HCT116 (cell line): ENCODE data around the gene CAPRIN1.
A peak's percentile ranks its signal among the peaks of the same experiment; 100 is the strongest.

Experiments
- CEBPB ChIP-seq: IDR thresholded peaks from 2 replicates; pipeline ENCODE4 v1.6.1; 2012; ENCODE audit warnings: low read depth
- EGR1 ChIP-seq: IDR thresholded peaks from 2 replicates; pipeline ENCODE4 v1.6.1; 2012; ENCODE audit warnings: low read depth
- EZH2 ChIP-seq: fragments of 200-600 bp; sonication (generic); IDR thresholded peaks from 2 replicates; pipeline ENCODE4 v1.6.1; 2017; ENCODE audit warnings: antibody characterized with exemption, mixed run types
- EZH2phosphoT487 ChIP-seq: fragments of 200-600 bp; IDR thresholded peaks from 2 replicates; pipeline ENCODE4 v1.6.1; 2018; ENCODE audit warnings: antibody characterized with exemption, borderline replicate concordance
- FOSL1 ChIP-seq: IDR thresholded peaks from 2 replicates; pipeline ENCODE4 v1.6.1; 2012; ENCODE audit warnings: low read depth
- JUND ChIP-seq: IDR thresholded peaks from 2 replicates; pipeline ENCODE4 v1.6.1; 2012
- POLR2A ChIP-seq: IDR thresholded peaks from 2 replicates; pipeline ENCODE4 v1.7.0; 2011; ENCODE audit warnings: borderline replicate concordance; ENCODE audit not compliant: insufficient read depth, insufficient read length; ENCODE audit errors: extremely low read depth
- POLR2AphosphoS5 ChIP-seq: IDR thresholded peaks from 2 replicates; pipeline ENCODE4 v1.6.1; 2011; ENCODE audit warnings: mild to moderate bottlenecking, low read depth, low read length, moderate library complexity
- RAD21 ChIP-seq: IDR thresholded peaks from 2 replicates; pipeline ENCODE4 v1.6.1; 2012; ENCODE audit warnings: low read depth, mild to moderate bottlenecking
- TCF7L2 ChIP-seq: IDR thresholded peaks from 2 replicates; pipeline ENCODE4 v1.7.0; 2011; ENCODE audit warnings: borderline replicate concordance, inconsistent platforms; ENCODE audit not compliant: insufficient read depth, insufficient read length; ENCODE audit errors: extremely low read depth
- YY1 ChIP-seq: IDR thresholded peaks from 2 replicates; pipeline ENCODE4 v1.6.1; 2011; ENCODE audit warnings: low read length, low read depth, moderate library complexity, mild to moderate bottlenecking; ENCODE audit not compliant: insufficient replicate concordance; ENCODE audit errors: extremely low read depth
- TF ChIP-seq, protein P1 (sequence below), 3 experiments: fragments of 200-600 bp in 1 of 3; sonication (generic) in 1 of 3; IDR thresholded peaks in 2 of 3; conservative IDR thresholded peaks in 1 of 3; 2 replicates each; pipeline ENCODE4 v1.5.1; 2012 to 2017; ENCODE audit warnings: low read depth in 2 of 3, low read length in 2 of 3, antibody characterized with exemption in 1 of 3, borderline replicate concordance in 1 of 3, control low read depth in 1 of 3, mild to moderate bottlenecking in 1 of 3, mixed read lengths in 1 of 3, mixed run types in 1 of 3, moderate library complexity in 1 of 3; ENCODE audit not compliant: insufficient read depth in 1 of 3
- TF ChIP-seq, protein P2 (sequence below): IDR thresholded peaks from 2 replicates; pipeline ENCODE4 v1.6.1; 2012
- TF ChIP-seq, protein P3 (sequence below): IDR thresholded peaks from 2 replicates; pipeline ENCODE4 v1.6.1; 2011; ENCODE audit warnings: mild to moderate bottlenecking, low read length, moderate library complexity; ENCODE audit not compliant: insufficient replicate concordance; ENCODE audit errors: extremely low read depth

- TF ChIP-seq EZH2 (no peak), POLR2A (no peak), RAD21 (no peak), YY1 (no peak), CEBPB (no peak), FOSL1 (no peak), JUND (0 out of 2 replicates have a peak, but pooled peaks have one; percentile 1), TCF7L2 (no peak), EZH2phosphoT487 (no peak), POLR2AphosphoS5 (no peak), EGR1 (no peak)
- TF ChIP-seq, protein P1, sequence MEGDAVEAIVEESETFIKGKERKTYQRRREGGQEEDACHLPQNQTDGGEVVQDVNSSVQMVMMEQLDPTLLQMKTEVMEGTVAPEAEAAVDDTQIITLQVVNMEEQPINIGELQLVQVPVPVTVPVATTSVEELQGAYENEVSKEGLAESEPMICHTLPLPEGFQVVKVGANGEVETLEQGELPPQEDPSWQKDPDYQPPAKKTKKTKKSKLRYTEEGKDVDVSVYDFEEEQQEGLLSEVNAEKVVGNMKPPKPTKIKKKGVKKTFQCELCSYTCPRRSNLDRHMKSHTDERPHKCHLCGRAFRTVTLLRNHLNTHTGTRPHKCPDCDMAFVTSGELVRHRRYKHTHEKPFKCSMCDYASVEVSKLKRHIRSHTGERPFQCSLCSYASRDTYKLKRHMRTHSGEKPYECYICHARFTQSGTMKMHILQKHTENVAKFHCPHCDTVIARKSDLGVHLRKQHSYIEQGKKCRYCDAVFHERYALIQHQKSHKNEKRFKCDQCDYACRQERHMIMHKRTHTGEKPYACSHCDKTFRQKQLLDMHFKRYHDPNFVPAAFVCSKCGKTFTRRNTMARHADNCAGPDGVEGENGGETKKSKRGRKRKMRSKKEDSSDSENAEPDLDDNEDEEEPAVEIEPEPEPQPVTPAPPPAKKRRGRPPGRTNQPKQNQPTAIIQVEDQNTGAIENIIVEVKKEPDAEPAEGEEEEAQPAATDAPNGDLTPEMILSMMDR (IDR thresholded peaks at IDR 0.05 in 2 of 3, conservative IDR thresholded peaks at IDR 0.05 in 1 of 3; ENCODE audit: borderline replicate concordance in 1 of 3, insufficient read depth in 1 of 3, low read depth in 2 of 3, low read length in 2 of 3), result no peak
- TF ChIP-seq, protein P2, sequence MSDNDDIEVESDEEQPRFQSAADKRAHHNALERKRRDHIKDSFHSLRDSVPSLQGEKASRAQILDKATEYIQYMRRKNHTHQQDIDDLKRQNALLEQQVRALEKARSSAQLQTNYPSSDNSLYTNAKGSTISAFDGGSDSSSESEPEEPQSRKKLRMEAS, result no peak
- TF ChIP-seq, protein P3, sequence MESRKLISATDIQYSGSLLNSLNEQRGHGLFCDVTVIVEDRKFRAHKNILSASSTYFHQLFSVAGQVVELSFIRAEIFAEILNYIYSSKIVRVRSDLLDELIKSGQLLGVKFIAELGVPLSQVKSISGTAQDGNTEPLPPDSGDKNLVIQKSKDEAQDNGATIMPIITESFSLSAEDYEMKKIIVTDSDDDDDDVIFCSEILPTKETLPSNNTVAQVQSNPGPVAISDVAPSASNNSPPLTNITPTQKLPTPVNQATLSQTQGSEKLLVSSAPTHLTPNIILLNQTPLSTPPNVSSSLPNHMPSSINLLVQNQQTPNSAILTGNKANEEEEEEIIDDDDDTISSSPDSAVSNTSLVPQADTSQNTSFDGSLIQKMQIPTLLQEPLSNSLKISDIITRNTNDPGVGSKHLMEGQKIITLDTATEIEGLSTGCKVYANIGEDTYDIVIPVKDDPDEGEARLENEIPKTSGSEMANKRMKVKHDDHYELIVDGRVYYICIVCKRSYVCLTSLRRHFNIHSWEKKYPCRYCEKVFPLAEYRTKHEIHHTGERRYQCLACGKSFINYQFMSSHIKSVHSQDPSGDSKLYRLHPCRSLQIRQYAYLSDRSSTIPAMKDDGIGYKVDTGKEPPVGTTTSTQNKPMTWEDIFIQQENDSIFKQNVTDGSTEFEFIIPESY, result no peak
Measured at GRCh38 chr11:34067383-34068065, 16.0 kb downstream of the CAPRIN1 start.
